ENCODE results near the gene ZAR1.

Gene ZAR1

DNA sequence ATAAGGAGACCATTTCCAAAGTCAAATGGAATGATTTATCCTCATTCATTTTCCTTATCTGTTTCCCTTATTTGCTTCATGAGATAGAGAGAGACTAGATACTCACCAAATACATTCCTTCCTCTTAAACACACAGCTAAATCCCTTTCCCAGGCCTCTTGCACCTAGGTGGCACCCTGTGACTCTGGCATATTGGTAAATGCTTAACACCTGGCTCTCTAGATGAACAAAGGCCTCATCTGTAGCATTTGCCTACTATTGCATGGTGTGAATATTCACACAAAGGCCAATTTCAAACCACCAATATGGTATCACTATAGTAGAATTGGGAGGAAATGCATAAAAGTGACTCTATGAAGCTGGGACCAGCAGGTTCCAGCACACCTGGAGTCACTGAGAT is 29.1 kb upstream of the ZAR1 start:
- no peak overlapping the region for H3K4me2 ChIP-seq (ENCODE audit: low read depth, low read length, poor library complexity, severe bottlenecking)
- H3K27me3 ChIP-seq (ENCODE audit: low read length), result no peaks in the 10 kb centered on the region
- H4K20me1 ChIP-seq (ENCODE audit: low read depth, low read length), result no peaks in the 10 kb centered on the region
- no peak overlapping the region for H2AFZ ChIP-seq (ENCODE audit: low read depth, low read length, severe bottlenecking)
- H3K9ac ChIP-seq (ENCODE audit: low read length), result no peak overlapping the region
- H3K27ac ChIP-seq (ENCODE audit: low read depth, low read length), result no peak overlapping the region
- H3F3A ChIP-seq (ENCODE audit: insufficient read depth), result no peaks in the 10 kb centered on the region
- no peaks in the 10 kb centered on the region for H3K9me2 ChIP-seq (replicated peaks; ENCODE audit: insufficient read depth, low read length)
- H3K9me3 ChIP-seq (ENCODE audit: insufficient read depth, low read length), result no peaks in the 10 kb centered on the region
- no peaks in the 10 kb centered on the region for H3K36me3 ChIP-seq (ENCODE audit: low read length)
- H3K79me2 ChIP-seq (ENCODE audit: insufficient read depth, low read length), result no peaks in the 10 kb centered on the region
- H3K4me3 ChIP-seq (ENCODE audit: insufficient read depth, low read length, poor library complexity, severe bottlenecking), result no peak overlapping the region
- TF ChIP-seq EZH2phosphoT487 (conservative IDR thresholded peaks at IDR 0.05; ENCODE audit: low read length), result no peak
- TF ChIP-seq, protein P1, sequence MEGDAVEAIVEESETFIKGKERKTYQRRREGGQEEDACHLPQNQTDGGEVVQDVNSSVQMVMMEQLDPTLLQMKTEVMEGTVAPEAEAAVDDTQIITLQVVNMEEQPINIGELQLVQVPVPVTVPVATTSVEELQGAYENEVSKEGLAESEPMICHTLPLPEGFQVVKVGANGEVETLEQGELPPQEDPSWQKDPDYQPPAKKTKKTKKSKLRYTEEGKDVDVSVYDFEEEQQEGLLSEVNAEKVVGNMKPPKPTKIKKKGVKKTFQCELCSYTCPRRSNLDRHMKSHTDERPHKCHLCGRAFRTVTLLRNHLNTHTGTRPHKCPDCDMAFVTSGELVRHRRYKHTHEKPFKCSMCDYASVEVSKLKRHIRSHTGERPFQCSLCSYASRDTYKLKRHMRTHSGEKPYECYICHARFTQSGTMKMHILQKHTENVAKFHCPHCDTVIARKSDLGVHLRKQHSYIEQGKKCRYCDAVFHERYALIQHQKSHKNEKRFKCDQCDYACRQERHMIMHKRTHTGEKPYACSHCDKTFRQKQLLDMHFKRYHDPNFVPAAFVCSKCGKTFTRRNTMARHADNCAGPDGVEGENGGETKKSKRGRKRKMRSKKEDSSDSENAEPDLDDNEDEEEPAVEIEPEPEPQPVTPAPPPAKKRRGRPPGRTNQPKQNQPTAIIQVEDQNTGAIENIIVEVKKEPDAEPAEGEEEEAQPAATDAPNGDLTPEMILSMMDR (IDR thresholded peaks at IDR 0.05; ENCODE audit: insufficient read depth, low read length, poor library complexity, severe bottlenecking), result no peak

DNA sequence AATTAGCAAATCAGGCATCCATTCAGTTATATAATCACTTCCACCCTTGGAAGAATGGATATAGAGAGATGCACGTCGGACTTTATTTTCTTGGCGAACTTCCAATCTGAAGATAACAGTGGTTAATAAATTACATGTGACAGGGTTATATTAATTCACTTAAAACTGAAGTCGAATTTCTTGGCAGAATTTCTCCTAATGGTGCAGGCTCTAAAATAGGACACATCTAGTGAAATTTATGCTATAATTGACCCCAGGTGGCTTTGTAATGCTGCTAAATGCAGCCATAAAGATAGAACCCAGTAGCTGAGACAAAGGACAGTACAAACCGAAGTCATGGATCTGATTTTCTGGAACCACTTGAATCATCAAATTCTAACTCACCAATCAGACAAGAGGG is 27.7 kb upstream of the ZAR1 start:
- Histone ChIP-seq H3K36me3 (ENCODE audit: low read length) (no peaks in the 10 kb centered on the region), H3K4me2 (ENCODE audit: low read depth, low read length, poor library complexity, severe bottlenecking) (no peak overlapping the region), H3K9me3 (ENCODE audit: insufficient read depth, low read length) (no peaks in the 10 kb centered on the region), H3K9ac (ENCODE audit: low read length) (no peak overlapping the region), H2AFZ (ENCODE audit: low read depth, low read length, severe bottlenecking) (no peak overlapping the region), H4K20me1 (ENCODE audit: low read depth, low read length) (no peaks in the 10 kb centered on the region), H3K27ac (ENCODE audit: low read depth, low read length) (no peak overlapping the region), H3K79me2 (ENCODE audit: insufficient read depth, low read length) (no peaks in the 10 kb centered on the region), H3K4me3 (ENCODE audit: insufficient read depth, low read length, poor library complexity, severe bottlenecking) (no peak overlapping the region), H3K27me3 (ENCODE audit: low read length) (no peaks in the 10 kb centered on the region), H3K9me2 (replicated peaks; ENCODE audit: insufficient read depth, low read length) (no peaks in the 10 kb centered on the region), H3F3A (ENCODE audit: insufficient read depth) (no peaks in the 10 kb centered on the region)
- no peak for TF ChIP-seq EZH2phosphoT487 (conservative IDR thresholded peaks at IDR 0.05; ENCODE audit: low read length)
- TF ChIP-seq, protein P1 (IDR thresholded peaks at IDR 0.05; ENCODE audit: insufficient read depth, low read length, poor library complexity, severe bottlenecking), result no peak

DNA sequence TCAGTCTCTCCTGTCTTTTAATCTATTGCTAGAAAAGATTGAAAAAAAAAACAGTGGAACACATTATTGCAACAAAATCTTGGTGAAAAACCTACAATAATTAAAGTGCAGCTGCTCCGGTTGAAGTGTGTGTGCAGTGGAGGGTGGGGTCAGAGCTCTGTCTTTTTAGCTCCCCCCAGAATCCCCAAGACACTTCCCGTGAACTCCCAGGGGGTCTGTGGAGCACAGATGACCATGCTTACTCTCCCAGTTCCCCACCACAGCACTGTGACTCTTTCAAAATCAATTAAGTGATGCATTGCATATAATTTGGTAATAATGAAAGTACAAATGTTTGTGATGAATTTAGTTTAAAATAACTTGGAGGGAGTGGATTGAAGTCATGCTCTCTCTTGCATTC is 22.6 kb upstream of the ZAR1 start:
- no peaks in the 10 kb centered on the region for H4K20me1 ChIP-seq (ENCODE audit: low read depth, low read length)
- H3K4me2 ChIP-seq (ENCODE audit: low read depth, low read length, poor library complexity, severe bottlenecking), result no peak overlapping the region
- H3K27ac ChIP-seq (ENCODE audit: low read depth, low read length), result no peak overlapping the region
- H3K4me3 ChIP-seq (ENCODE audit: insufficient read depth, low read length, poor library complexity, severe bottlenecking), result no peak overlapping the region
- no peaks in the 10 kb centered on the region for H3F3A ChIP-seq (ENCODE audit: insufficient read depth)
- H3K9ac ChIP-seq (ENCODE audit: low read length), result no peak overlapping the region
- TF ChIP-seq EZH2phosphoT487 (conservative IDR thresholded peaks at IDR 0.05; ENCODE audit: low read length), result no peak
- TF ChIP-seq, protein P1 (IDR thresholded peaks at IDR 0.05; ENCODE audit: insufficient read depth, low read length, poor library complexity, severe bottlenecking), result no peak
- H3K9me2 ChIP-seq (replicated peaks; ENCODE audit: insufficient read depth, low read length), result no peaks in the 10 kb centered on the region
- no peak overlapping the region for H2AFZ ChIP-seq (ENCODE audit: low read depth, low read length, severe bottlenecking)
- H3K79me2 ChIP-seq (ENCODE audit: insufficient read depth, low read length), result no peaks in the 10 kb centered on the region
- no peaks in the 10 kb centered on the region for H3K36me3 ChIP-seq (ENCODE audit: low read length)
- H3K9me3 ChIP-seq (ENCODE audit: insufficient read depth, low read length), result no peaks in the 10 kb centered on the region
- H3K27me3 ChIP-seq (ENCODE audit: low read length), result no peaks in the 10 kb centered on the region
